IPS-18a (cell line): ENCODE measurements around the gene SERTM1.

ENCODE experiments used
- H3K27ac ChIP-seq: one replicate; pipeline ENCODE4 v1.5.1; 2013; ENCODE audit warnings: low read length
- H3K27me3 ChIP-seq: one replicate; pipeline ENCODE4 v1.6.1; 2013; ENCODE audit warnings: mild to moderate bottlenecking, low read length; ENCODE audit not compliant: control insufficient read depth, insufficient read depth
- H3K36me3 ChIP-seq: one replicate; pipeline ENCODE4 v1.6.1; 2013; ENCODE audit warnings: low read depth, low read length; ENCODE audit not compliant: control insufficient read depth
- H3K4me1 ChIP-seq: one replicate; pipeline ENCODE4 v1.6.1; 2013; ENCODE audit warnings: low read depth, low read length; ENCODE audit not compliant: control insufficient read depth
- H3K4me3 ChIP-seq: one replicate; pipeline ENCODE4 v1.5.1; 2013; ENCODE audit warnings: low read length
- H3K9ac ChIP-seq: one replicate; pipeline ENCODE4 v1.6.1; 2013; ENCODE audit warnings: mild to moderate bottlenecking, low read length, moderate library complexity
- H3K9me3 ChIP-seq: one replicate; pipeline ENCODE4 v1.6.1; 2013; ENCODE audit warnings: low read depth, low read length; ENCODE audit not compliant: control insufficient read depth

Gene SERTM1

DNA sequence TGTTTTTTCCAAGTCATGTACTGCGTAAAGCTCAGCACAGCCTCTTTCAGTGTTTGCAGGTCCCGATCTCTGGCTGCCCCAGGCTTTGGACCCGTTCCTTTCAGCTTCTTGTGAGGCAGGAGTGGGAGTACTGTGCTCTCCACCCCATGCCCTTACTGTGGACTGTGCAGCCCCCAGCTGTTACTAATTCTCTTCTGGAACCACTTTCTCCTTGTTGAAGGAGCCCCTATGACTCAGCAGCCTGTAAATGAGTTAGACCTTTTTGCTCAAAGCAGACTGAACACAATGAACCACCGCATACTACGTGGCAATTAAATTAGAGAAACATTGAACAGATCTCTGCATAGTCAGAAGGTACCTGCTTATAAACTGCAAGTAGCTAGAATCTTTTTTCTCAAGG is 39.0 kb downstream of the SERTM1 start:
- Histone ChIP-seq H3K36me3 (no peaks in the 10 kb centered on the region), H3K4me1 (no peaks in the 10 kb centered on the region), H3K4me3 (no peak overlapping the region), H3K27me3 (no peaks in the 10 kb centered on the region), H3K9ac (no peak overlapping the region), H3K27ac (no peak overlapping the region), H3K9me3 (no peaks in the 10 kb centered on the region)

GRCh38 chr13:36713887-36714286 is 40.1 kb downstream of the SERTM1 start:
- Histone ChIP-seq H3K4me1 (no peaks in the 10 kb centered on the region), H3K36me3 (no peaks in the 10 kb centered on the region), H3K4me3 (no peak overlapping the region), H3K27me3 (no peaks in the 10 kb centered on the region), H3K9ac (no peak overlapping the region), H3K9me3 (no peaks in the 10 kb centered on the region), H3K27ac (no peak overlapping the region)

- H3K4me1 ChIP-seq = no peaks in the 10 kb centered on the region
- no peak overlapping the region for H3K4me3 ChIP-seq
- no peak overlapping the region for H3K9ac ChIP-seq
- H3K9me3 ChIP-seq = no peaks in the 10 kb centered on the region
- H3K36me3 ChIP-seq = no peaks in the 10 kb centered on the region
- H3K27ac ChIP-seq = no peak overlapping the region
- H3K27me3 ChIP-seq = no peaks in the 10 kb centered on the region
These were observed 42.0 kb downstream of the SERTM1 start for GRCh38 chr13:36715841-36716240.

DNA sequence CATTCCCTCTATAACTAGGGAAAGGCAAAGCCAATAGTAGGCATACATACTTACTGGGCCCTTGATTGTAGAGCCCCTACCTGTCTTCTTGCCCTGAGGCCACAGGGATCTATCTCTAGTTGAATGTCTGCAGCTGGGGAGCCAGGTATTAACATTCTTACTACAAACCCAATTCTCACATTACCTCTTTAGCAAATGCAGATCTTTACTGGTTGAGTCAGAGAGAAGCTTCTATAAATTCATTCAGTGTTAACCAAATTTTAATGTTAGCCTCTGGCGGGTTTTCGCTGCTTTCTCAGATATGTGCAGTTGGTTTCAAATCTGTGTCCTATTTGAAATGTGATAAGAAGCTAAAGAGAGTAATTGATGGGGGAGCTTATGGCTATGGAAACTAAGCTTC is 43.2 kb downstream of the SERTM1 start:
- H3K27me3 ChIP-seq = no peaks in the 10 kb centered on the region

GRCh38 chr13:36717966-36718545 is 44.2 kb downstream of the SERTM1 start:
- Histone ChIP-seq H3K9me3 (no peaks in the 10 kb centered on the region), H3K27me3 (no peaks in the 10 kb centered on the region), H3K4me3 (no peak overlapping the region), H3K9ac (no peak overlapping the region), H3K27ac (no peak overlapping the region), H3K36me3 (no peaks in the 10 kb centered on the region), H3K4me1 (no peaks in the 10 kb centered on the region)

More for the DNA sequence above, 43.2 kb downstream of the SERTM1 start:
- H3K9ac ChIP-seq = no peak overlapping the region
- H3K4me1 ChIP-seq = no peaks in the 10 kb centered on the region
- H3K36me3 ChIP-seq = no peaks in the 10 kb centered on the region
- no peaks in the 10 kb centered on the region for H3K9me3 ChIP-seq
- H3K27ac ChIP-seq = no peak overlapping the region
- no peak overlapping the region for H3K4me3 ChIP-seq

GRCh38 chr13:36718686-36719085 is 44.9 kb downstream of the SERTM1 start:
- H3K27me3 ChIP-seq = no peaks in the 10 kb centered on the region
- H3K27ac ChIP-seq = no peak overlapping the region
- H3K4me3 ChIP-seq = no peak overlapping the region

GRCh38 chr13:36724141-36724540 is 50.3 kb downstream of the SERTM1 start:
- no peak overlapping the region for H3K27ac ChIP-seq
- H3K4me1 ChIP-seq = peaks cover 2% of the 10 kb centered on the region
- H3K27me3 ChIP-seq = no peaks in the 10 kb centered on the region
- H3K4me3 ChIP-seq = no peak overlapping the region
- no peak overlapping the region for H3K9ac ChIP-seq
- H3K36me3 ChIP-seq = no peaks in the 10 kb centered on the region
- H3K9me3 ChIP-seq = no peaks in the 10 kb centered on the region

More at GRCh38 chr13:36718686-36719085, 44.9 kb downstream of the SERTM1 start:
- no peaks in the 10 kb centered on the region for H3K36me3 ChIP-seq
- H3K9ac ChIP-seq = no peak overlapping the region
- H3K9me3 ChIP-seq = no peaks in the 10 kb centered on the region
- H3K4me1 ChIP-seq = no peaks in the 10 kb centered on the region

- Histone ChIP-seq H3K9me3 (no peaks in the 10 kb centered on the region), H3K4me1 (peaks cover 9% of the 10 kb centered on the region), H3K27me3 (no peaks in the 10 kb centered on the region), H3K4me3 (no peak overlapping the region), H3K9ac (no peak overlapping the region), H3K36me3 (no peaks in the 10 kb centered on the region), H3K27ac (no peak overlapping the region)
These were observed 52.1 kb downstream of the SERTM1 start for GRCh38 chr13:36725936-36726335.

DNA sequence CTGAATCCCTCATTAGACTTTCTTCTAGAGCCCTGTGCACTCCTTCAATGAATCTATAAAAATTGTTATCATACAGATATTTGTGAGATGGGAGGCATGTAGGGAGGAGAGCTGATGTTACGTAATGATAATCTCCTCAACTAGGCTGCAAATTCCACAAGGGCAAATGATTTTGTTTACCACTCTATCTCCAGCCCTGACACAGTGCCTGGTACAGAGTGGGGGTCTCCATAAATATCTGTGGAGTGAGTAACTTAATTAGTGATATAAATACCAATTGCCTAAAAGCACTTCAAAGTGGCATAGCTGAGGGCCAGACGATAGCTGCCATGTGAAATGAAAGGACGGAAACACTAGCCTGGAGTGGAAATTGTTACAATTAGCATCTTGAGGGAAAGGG is 54.2 kb downstream of the SERTM1 start:
- no peaks in the 10 kb centered on the region for H3K9me3 ChIP-seq
- no peak overlapping the region for H3K9ac ChIP-seq
- peaks cover 9% of the 10 kb centered on the region for H3K4me1 ChIP-seq
- no peak overlapping the region for H3K27ac ChIP-seq
- no peaks in the 10 kb centered on the region for H3K27me3 ChIP-seq
- no peak overlapping the region for H3K4me3 ChIP-seq
- H3K36me3 ChIP-seq = no peaks in the 10 kb centered on the region

- Histone ChIP-seq H3K4me3 (no peak overlapping the region), H3K9ac (no peak overlapping the region), H3K9me3 (no peaks in the 10 kb centered on the region)
These were observed 62.4 kb downstream of the SERTM1 start for GRCh38 chr13:36736119-36736726.

GRCh38 chr13:36737524-36738083 is 63.8 kb downstream of the SERTM1 start:
- H3K4me1 ChIP-seq = no peaks in the 10 kb centered on the region
- no peak overlapping the region for H3K9ac ChIP-seq
- no peaks in the 10 kb centered on the region for H3K9me3 ChIP-seq
- no peaks in the 10 kb centered on the region for H3K36me3 ChIP-seq
- H3K27ac ChIP-seq = no peak overlapping the region
- H3K27me3 ChIP-seq = no peaks in the 10 kb centered on the region
- H3K4me3 ChIP-seq = no peak overlapping the region

More at GRCh38 chr13:36736119-36736726, 62.4 kb downstream of the SERTM1 start:
- Histone ChIP-seq H3K27me3 (no peaks in the 10 kb centered on the region), H3K36me3 (no peaks in the 10 kb centered on the region), H3K27ac (no peak overlapping the region), H3K4me1 (no peaks in the 10 kb centered on the region)

GRCh38 chr13:36745436-36745835 is 71.6 kb downstream of the SERTM1 start:
- Histone ChIP-seq H3K36me3 (no peaks in the 10 kb centered on the region), H3K9me3 (no peaks in the 10 kb centered on the region), H3K27me3 (no peaks in the 10 kb centered on the region), H3K4me1 (peaks cover 7% of the 10 kb centered on the region), H3K27ac (no peak overlapping the region), H3K4me3 (no peak overlapping the region), H3K9ac (no peak overlapping the region)
